Prostate gland (tissue), 2 donors: ENCODE results near the gene ZNF655. TPM values are rescaled to one million over a fixed set of nuclear protein-coding genes. Genes with fewer than 3 reads are reported as not detected.
"Not testable (repeated sequence)": the region's sequence is repeated elsewhere in the genome, so short reads cannot be mapped to it uniquely, and the experiment has no call there.

Experiments used
- DNase-seq: peaks from one replicate; pipeline ENCODE4 v3.0.0-alpha.2; 2019; ENCODE audit warnings: low spot score
- H3K27ac ChIP-seq, 2 donors: fragments of 200-600 bp; sonication (generic); 2 replicates each; pipeline ENCODE4 v1.5.1; 2017 to 2019
- H3K27me3 ChIP-seq: fragments of 200-600 bp; sonication (generic); replicated peaks from 2 replicates; pipeline ENCODE4 v1.5.1; 2019; ENCODE audit not compliant: insufficient read depth
- H3K36me3 ChIP-seq, 2 donors: fragments of 200-600 bp; sonication (generic); 1 replicate in 1 of 2; 2 replicates in 1 of 2; pipeline versions ENCODE4 v1.5.1 to v1.8.1; 2017 to 2019
- H3K4me1 ChIP-seq: fragments of 200-600 bp; sonication (generic); replicated peaks from 2 replicates; pipeline ENCODE4 v1.5.1; 2019
- H3K4me3 ChIP-seq, 2 donors: fragments of 200-600 bp; sonication (generic); 2 replicates each; pipeline ENCODE4 v1.5.1; 2017 to 2019
- H3K9me3 ChIP-seq: fragments of 200-600 bp; sonication (generic); 2 replicates; pipeline ENCODE4 v1.5.1; 2017
- CTCF ChIP-seq, 4 experiments: fragments of 200-600 bp in 2 of 4; fragments of 450-650 bp in 2 of 4; sonication (generic) in 2 of 4; IDR thresholded peaks; 1 replicate in 3 of 4; 2 replicates in 1 of 4; pipeline ENCODE4 v1.5.1; 2016 to 2019; ENCODE audit warnings: antibody characterized with exemption in 4 of 4, mild to moderate bottlenecking in 2 of 4, moderate library complexity in 2 of 4
- POLR2A ChIP-seq: fragments of 450-650 bp; IDR thresholded peaks from one replicate; pipeline ENCODE4 v1.6.1; 2016; ENCODE audit warnings: antibody characterized with exemption, mild to moderate bottlenecking
- POLR2AphosphoS5 ChIP-seq: sonication (generic); formaldehyde crosslinking; IDR thresholded peaks from one replicate; pipeline ENCODE4 v1.6.1; 2017; ENCODE audit warnings: antibody characterized with exemption
- WGBS: methylation state at CpG from one replicate; pipeline ENCODE4 v1.1.5; 2018; 5-methylcytosine and 5-hydroxymethylcytosine counted together
- intact Hi-C: fragments of 100-400 bp; cut with DNase I; formaldehyde crosslinking; loops from one replicate; pipeline ENCODE4 v1.14.2; 2022
- total RNA-seq, 2 donors: library from RNA; depleted of rRNA; stranded (reverse); fragments of >200 nt; gene quantifications; one replicate each; pipeline ENCODE4 v1.1.0, GENCODE V29; 2016

ZNF655 gene
- total RNA-seq, 2 donors from 2014 or later = 79.7 to 112 TPM

GRCh38 chr7:99543081-99543671, 15.3 kb upstream of the ZNF655 start:
- no peaks in the 10 kb centered on the region for H3K36me3 ChIP-seq
- no peaks in the 10 kb centered on the region for H3K27me3 ChIP-seq
- H3K9me3 ChIP-seq = no peaks in the 10 kb centered on the region
- H3K4me3 ChIP-seq = no peak overlapping the region
- H3K4me1 ChIP-seq = no peaks in the 10 kb centered on the region
- DNase-seq = no peak
- TF ChIP-seq POLR2AphosphoS5 (no peak), CTCF (IDR thresholded peaks at IDR 0.05) (no peak), POLR2A (no peak)
- 96% methylated on average over 34 of the region's 34 CpGs for WGBS
- no peak overlapping the region for H3K27ac ChIP-seq
- intact Hi-C loops = no loop called here

GRCh38 chr7:99543916-99544315, 14.5 kb upstream of the ZNF655 start:
- Histone ChIP-seq H3K36me3 (no peaks in the 10 kb centered on the region), H3K9me3 (no peaks in the 10 kb centered on the region), H3K27me3 (no peaks in the 10 kb centered on the region), H3K4me3 (no peak overlapping the region), H3K4me1 (no peaks in the 10 kb centered on the region), H3K27ac (no peak overlapping the region)
- 94% methylated on average over 6 of the region's 6 CpGs for WGBS
- TF ChIP-seq POLR2AphosphoS5 (no peak), CTCF (IDR thresholded peaks at IDR 0.05) (no peak)
- no peak for DNase-seq
- intact Hi-C loops = no loop called here

GRCh38 chr7:99545308-99545707, 13.1 kb upstream of the ZNF655 start:
- H3K27ac ChIP-seq, H3K36me3 ChIP-seq, H3K9me3 ChIP-seq, H3K27me3 ChIP-seq, H3K4me1 ChIP-seq, intact Hi-C loops, H3K4me3 ChIP-seq, DNase-seq: not testable (repeated sequence)
- 95% methylated on average over 5 of the region's 5 CpGs for WGBS

GRCh38 chr7:99549545-99549944, 8.9 kb upstream of the ZNF655 start:
- WGBS = 94% methylated on average over 2 of the region's 2 CpGs
- intact Hi-C loops, H3K27ac ChIP-seq: not testable (repeated sequence)

GRCh38 chr7:99551334-99551733, 7.1 kb upstream of the ZNF655 start:
- H3K4me3 ChIP-seq = peak overlapping the region; percentile 54 to 84
- TF ChIP-seq CTCF (IDR thresholded peaks at IDR 0.05) = no peak
- TF ChIP-seq POLR2A = no peak
- no peak for TF ChIP-seq POLR2AphosphoS5
- intact Hi-C loops = loop anchor here (5.0 to 10.0 kb wide), 2 partner anchors 49 to 363 kb away; partner anchors contain the start of genes TRIM4, ZKSCAN5 and ZNF394

More at GRCh38 chr7:99549545-99549944, 8.9 kb upstream of the ZNF655 start:
- not testable (repeated sequence) for H3K4me3 ChIP-seq, H3K27me3 ChIP-seq, H3K36me3 ChIP-seq, H3K9me3 ChIP-seq, H3K4me1 ChIP-seq, DNase-seq

GRCh38 chr7:99551767-99552463, 6.5 kb upstream of the ZNF655 start, which contains the start of gene FAM200A:
TSS of gene FAM200A (minus strand) at chr7:99552114. CDS start at chr7:99548407, 3,707 bp downstream.
- Histone ChIP-seq H3K27me3 (no peaks in the 10 kb centered on the region), H3K9me3 (no peaks in the 10 kb centered on the region), H3K27ac (peak within 1 kb of the TSS; percentile 76 to 85), H3K36me3 (no peaks in the 10 kb centered on the region), H3K4me3 (peak within 1 kb of the TSS; percentile 54 to 84), H3K4me1 (no peaks in the 10 kb centered on the region)
- peak; percentile 47 for TF ChIP-seq POLR2A
- TF ChIP-seq POLR2AphosphoS5 = peak; percentile 96
- no peak for TF ChIP-seq CTCF (IDR thresholded peaks at IDR 0.05)
- intact Hi-C loops = loop anchor here (5.0 to 10.0 kb wide), 2 partner anchors 50 to 363 kb away; partner anchors contain the start of genes TRIM4, ZKSCAN5 and ZNF394
- peak; percentile 83 for DNase-seq
- under 1% methylated on average over 37 of the region's 37 CpGs for WGBS

More at GRCh38 chr7:99551334-99551733, 7.1 kb upstream of the ZNF655 start:
- Histone ChIP-seq H3K36me3 (no peaks in the 10 kb centered on the region), H3K4me1 (no peaks in the 10 kb centered on the region), H3K27me3 (no peaks in the 10 kb centered on the region), H3K27ac (peak overlapping the region; percentile 76 to 85), H3K9me3 (no peaks in the 10 kb centered on the region)
- 8% methylated on average over 15 of the region's 15 CpGs for WGBS
- DNase-seq = no peak
